CD4-positive, alpha-beta T cell treated with Interleukin-6 for 4 hours (primary cell): ENCODE data around the gene PDK4.
"Not testable (repeated sequence)": the region's sequence is repeated elsewhere in the genome, so short reads cannot be mapped to it uniquely, and the experiment has no call there.

ENCODE experiments used
- DNase-seq: peaks from one replicate; pipeline ENCODE4 v3.0.0-alpha.2; 2020; ENCODE audit warnings: mixed read lengths

PDK4 gene

GRCh38 chr7:95558864-95559263, 37.5 kb downstream of the PDK4 start:
- no peak for DNase-seq

DNA sequence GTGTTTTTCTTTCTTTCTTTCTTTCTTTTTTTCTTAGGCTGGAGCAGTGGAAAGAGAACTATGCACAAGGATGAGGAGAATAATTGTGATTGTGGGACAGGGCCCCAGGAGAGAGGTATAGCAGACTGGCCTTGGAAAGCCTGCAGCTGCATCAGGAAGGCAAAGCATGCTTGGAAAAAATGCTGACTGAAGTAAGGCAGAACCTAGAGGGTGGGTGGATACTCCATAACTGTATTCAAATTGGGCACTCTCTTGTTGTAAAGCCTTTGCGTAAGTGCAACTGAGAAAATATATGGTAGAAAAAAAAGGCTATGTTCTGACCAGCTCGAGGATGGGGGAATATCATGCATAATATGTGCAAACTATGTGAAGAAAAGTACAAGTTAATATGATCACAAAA, 39.5 kb downstream of the PDK4 start:
- DNase-seq: no peak

DNA sequence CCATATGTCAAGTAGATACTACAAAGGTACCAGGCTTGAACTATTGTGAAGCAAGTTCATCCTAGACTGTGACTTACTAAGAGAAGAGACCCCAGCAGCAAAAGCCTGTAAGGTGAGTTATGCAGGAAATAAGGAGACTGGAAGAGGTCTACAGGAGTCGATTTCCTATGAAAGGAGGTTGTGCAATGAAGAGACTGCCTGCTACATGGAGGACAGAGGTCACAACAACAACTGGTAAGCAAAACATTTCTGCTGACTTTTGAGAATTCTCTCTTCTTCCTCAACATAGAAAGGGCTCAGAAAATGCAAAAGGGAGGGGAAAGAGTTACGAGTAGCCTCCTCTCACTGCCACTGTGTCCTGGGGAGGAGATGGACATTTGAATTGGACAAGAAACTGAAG, 42.4 kb downstream of the PDK4 start:
- DNase-seq: no peak

DNA sequence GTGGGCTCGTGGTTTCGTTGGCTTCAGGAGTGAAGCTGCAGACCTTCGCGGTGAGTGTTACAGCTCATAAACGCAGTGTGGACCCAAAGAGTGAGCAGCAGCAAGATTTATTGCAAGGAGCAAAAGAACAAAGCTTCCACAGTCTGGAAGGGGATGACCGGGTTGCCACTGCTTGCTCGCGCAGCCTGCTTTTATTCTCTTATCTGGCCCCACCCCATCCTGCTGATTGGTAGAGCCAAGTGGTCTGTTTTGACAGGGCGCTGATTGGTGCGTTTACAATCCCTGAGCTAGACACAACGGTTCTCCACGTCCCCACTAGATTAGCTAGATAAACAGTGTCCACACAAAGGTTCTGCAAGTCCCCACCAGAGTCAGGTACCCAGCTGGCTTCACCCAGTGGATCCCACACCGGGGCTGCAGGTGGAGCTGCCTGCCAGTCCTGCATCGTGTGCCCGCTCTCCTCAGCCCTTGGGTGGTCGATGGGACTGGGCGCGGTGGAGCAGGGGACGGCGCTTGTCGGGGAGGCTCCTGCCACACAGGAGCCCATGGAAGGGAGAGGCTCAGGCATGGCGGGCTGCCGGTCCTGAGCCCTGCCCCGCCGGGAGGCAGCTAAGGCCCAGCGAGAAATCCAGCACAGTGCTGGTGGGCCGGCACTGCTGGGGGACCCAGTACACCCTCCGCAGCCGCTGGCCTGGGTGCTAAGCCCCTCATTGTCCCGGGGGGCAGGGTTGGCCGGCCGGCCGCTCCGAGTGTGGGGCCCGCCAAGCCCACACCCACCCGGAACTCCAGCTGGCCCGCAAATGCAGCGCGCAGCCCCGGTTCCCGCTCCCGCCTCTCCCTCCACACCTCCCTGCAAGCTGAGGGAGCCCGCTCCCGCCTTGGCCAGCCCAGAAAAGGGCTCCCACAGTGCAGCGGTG, 44.0 kb downstream of the PDK4 start:
- not testable (repeated sequence) for DNase-seq

DNA sequence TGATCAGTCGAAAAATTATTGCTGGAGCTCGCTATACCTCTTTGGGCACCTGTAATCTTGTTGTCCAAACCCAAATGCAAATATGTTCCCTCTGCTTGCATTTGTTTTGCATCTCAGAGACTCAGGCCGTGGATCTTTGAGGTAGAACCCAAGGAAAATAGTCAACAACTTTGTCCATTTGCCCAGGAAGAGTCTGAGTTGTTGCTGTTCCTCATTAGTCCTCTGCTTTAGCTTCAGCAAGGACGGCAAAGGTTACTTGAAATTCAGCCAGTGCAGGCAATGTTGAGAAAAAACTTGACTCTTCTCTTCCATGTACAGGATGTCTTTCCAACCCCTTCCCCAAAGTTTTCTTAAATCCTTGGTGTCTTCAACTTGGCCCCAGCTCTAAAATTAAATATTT, 45.8 kb downstream of the PDK4 start:
- no peak for DNase-seq

DNA sequence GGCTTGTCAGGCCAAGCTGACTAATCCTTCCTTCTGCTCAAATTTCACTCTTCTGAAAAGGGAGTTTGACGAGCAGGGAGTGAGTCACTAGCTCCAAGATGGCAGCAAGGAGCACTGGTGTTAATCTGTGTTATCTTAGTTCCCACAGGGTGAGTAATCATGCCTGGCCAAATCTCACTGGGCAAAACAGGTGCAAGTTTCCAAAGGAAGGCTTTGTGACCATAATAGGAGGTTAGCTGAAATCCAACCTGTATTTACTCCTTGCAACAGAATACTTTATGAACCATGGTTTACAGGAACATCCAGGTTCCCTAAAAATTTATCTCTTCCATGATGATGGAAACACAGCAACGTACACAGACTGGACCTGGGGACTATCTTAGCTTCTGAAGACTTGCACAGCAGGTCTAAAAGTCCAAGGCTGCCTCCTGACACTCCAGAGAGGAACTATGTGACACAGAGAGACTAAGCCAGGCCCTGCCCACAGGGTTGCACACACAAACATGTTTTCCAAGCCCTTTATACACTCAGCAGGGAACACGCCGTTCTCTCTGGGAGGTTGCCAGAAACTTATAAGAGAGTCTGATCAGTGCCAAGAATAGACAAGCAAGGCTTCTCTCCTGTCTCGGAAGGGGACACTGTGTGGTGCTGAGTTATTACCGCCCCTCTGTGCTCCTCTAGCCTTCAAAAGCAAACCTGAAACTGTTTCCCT, 46.3 kb downstream of the PDK4 start:
- no peak for DNase-seq

DNA sequence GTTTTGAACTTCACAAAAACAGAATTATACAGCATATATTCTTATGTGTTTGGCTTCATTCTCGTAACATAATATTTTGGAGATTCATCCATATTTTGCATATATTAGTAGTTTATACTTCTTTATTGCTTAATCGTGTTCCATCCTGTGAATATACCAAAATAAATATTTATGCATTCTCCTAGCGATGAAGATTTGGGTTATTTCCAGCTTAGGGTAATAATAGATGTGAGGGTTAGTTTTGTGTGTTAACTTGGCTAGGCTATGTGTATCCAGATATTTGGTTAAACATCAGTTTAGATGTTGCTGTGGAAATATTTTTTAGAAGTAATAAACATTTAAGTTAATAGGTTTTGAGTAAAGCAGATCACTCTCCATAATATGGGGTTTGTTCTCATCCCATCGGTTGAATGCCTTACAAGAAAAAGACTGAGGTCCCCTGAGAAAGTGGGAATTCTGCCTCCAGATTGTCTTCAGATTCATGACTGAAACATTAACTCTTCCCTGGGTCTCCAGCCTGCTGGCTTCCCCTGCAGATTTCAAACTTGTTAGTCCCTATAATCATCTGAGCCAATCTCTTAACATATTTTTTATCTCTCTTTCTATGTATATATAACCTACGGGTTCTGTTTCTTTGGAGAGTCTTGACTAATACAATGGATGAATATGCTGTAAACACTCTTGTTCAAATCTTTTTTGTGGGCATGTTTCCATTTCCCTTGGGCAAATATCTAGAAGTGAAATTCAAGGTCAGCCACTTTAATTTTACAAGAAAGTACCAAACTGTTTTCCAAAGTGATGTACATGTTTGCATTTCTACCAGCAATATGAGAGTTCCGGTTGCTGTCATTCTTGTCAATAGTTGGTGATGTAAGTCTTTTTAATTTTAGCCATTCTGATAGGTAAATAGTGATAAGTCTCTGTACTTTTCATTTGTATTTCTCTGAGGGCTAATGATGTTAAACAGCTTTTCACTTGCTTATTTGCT, 48.7 kb downstream of the PDK4 start:
- DNase-seq: no peak

DNA sequence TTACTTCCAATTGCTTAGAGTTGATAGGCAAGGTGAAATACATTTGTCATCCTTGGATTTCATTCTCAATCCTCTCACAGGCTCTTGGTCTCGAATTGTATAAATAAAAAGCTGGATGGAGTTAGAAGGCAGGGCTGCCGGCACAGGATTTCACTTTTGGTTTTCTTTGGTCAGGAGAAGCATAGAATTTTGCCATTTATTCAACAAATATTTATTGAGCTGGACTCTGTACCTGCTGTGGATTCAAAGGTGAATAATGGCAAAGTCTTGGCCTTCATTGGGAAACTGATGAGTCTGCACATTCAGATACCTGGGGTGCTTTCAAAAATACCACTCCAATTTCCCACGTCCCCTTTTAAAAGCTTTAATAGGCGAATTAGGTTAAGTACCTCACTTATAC, 49.7 kb downstream of the PDK4 start:
- DNase-seq: no peak

- no peak for DNase-seq
These were observed 50.6 kb downstream of the PDK4 start for GRCh38 chr7:95545673-95546072.

GRCh38 chr7:95545007-95545615, 51.2 kb downstream of the PDK4 start:
- DNase-seq: no peak

DNA sequence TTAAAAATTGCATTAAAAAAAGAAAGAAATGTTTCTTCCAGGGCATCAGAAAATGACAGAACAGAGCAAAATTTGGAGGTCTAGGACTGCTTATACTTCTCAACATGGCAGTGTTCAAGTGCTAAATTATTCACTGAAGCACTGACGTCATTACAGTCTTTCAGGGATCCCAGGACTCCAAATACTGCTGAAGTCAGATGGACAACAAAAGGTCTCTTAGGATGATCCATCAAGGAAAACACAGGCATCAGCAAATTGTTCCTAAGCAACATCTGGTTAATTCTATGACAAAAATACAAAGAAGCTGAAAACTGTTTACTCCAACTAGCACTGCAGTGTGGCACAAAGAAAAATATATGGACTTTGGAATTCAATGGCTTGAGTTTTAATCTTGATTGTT, 52.1 kb downstream of the PDK4 start:
- no peak for DNase-seq

DNA sequence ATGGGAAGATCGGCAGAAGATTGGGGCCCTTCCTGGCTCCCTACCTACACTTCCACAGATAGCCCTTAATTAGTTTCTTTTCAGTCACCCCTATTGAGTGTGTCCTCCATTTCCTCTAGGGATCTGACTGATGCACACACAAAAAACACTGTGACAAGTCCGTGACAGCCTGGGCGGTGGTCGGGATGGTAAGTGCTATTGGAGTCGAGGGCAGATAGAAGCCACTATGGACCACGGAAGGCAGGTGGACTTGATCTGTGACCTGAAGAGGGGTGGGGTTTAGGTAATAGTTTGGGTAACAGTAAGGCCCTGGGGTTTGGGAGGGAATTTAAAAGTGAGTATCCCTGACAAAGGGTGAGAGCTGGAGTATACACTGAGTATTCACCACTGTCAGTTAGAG, 53.0 kb downstream of the PDK4 start:
- no peak for DNase-seq

GRCh38 chr7:95540366-95540765, 56.0 kb downstream of the PDK4 start:
- no peak for DNase-seq

GRCh38 chr7:95539426-95539825, 56.9 kb downstream of the PDK4 start:
- no peak for DNase-seq

DNA sequence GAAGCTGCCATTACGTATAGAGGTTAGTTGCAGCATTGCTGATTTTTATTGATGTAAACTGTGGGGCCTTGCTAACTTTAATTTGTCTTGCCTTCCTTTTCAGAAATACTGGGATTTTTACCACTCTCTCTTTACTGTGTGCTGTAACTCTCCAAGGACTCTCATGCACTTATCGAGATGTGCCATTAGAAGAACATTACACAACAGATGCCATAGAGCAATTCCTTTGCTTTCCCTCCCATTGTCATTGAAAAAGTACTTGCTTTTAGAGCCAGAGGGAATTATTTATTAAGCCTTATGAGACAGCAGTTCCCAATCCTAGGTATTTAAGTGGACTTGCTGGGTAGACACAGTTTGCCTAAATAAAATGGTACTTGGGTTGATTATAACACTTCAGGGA, 58.8 kb downstream of the PDK4 start:
- DNase-seq: no peak

- no peak for DNase-seq
These were observed 59.5 kb downstream of the PDK4 start for GRCh38 chr7:95536656-95537311.

- no peak for DNase-seq
These were observed 60.7 kb downstream of the PDK4 start for GRCh38 chr7:95535662-95536061.

DNA sequence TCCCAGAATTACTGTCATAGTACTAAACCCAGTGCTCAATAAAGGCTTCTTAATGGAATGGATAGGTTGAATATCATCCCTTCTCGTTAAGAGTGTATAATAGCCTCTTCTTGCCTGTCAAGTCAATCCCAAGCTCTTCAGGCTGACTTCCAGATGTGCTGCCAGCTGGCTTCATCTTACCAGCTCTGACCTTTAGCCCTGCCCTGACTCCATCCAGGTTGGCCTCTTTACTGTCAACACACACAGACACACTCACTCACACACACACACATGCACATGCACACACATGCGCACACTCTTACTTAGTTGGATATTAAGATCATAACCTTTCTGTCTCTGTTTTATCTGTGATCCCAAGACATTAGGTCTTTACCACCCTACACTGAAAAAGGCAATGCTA, 61.5 kb downstream of the PDK4 start:
- DNase-seq: no peak
